HG03439 (cell line): ENCODE measurements around the gene KLF11.

Source experiments
- ATAC-seq: cut with Tn5 transposase; IDR thresholded peaks from one replicate; pipeline ENCODE4 v1.9.1; 2021; ENCODE audit warnings: mild to moderate bottlenecking, moderate library complexity; ENCODE audit not compliant: unreplicated experiment

Gene KLF11

DNA sequence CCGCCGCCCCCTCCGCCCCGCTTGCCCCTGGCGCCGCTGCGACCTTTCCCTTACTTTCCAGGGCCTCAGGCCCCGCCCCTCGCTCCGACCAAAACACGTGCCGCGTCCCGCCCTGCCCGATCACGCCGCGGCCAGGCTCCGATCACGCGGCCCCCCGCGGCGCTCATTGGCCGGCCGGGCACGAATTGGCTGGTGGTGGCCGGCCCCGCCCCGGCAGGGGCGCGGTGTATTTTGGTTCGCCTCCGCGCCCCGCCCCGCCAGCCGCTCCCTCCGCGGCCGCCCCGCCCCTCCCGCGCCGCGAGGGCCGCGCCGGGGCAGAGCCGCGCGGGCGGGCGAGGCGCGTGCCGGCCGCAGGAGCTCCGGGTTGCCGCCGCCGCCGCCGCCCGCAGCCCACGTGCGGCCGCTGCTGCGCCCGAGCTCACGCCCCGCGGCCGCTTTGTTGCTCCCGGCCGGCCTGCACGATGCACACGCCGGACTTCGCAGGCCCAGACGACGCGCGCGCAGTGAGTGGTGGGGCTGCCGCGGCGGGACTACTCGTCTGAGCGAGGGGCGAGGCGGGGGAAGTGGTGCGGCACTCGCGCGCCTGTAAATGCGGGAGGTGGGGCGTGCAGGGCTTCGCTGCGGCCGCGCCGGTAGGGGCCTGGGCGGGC is at the start of gene KLF11:
KLF11 (plus strand) TSS at position 295 of the 650 bp plus-strand sequence; CDS start at position 462, 167 bp downstream.
- ATAC-seq = peak; percentile 54

DNA sequence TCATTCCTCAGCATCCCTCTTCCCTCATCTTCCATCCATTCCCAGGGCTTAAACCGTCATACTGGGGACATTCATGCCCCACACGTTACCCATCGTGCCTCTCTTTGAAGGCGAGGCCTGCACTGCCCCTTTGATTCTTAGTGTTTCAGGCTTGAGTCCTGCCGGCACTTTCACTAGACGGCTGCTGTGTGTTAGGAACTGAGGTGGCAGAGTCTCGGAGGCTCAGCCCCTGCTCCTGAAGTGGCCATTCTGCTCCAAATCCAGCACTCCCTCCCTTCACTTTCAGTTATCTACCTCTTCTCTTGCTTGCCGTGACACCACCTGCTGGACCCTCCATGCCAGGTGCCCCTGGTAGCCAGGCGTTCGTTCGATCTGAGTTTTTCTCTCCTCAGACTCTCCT is 48.9 kb upstream of the KLF11 start:
- ATAC-seq = no peak

DNA sequence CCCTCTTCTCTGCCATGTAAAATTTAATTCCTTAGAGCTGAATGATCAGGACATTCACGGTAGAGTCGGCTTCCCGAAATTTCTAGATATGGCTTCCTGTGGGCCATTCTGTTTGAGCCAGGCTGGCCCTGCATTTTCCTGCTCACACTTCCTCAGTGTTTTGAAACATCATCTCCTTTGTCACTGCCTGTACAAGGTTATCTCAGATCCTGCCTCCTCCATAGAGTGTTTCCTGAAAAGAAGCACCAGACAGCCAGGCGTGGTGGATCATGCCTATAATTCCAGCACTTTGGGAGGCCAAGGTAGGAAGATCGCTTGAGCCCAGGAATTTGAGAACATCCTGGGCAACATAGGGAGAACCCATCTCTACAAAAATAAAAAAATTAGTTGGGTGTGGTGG is 48.3 kb upstream of the KLF11 start:
- no peak for ATAC-seq

DNA sequence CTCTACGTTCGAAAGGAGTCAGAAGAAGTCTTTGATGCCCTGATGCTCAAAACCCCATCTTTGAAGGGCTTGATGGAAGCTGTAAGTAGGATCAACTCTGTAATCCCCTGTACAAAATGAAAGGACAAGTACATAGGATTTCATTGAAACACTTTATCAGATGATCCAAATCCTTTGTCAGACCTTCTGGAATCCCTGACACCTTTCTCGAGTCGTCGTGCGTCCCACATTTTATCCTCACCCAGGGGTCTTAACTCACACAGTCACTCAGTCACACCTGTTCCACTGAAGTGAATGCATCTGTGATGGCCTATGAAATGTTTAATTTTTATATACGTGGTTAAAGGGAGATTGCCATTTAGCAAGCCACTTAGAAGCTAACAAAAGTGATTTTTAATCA is 47.0 kb upstream of the KLF11 start:
- ATAC-seq = no peak

DNA sequence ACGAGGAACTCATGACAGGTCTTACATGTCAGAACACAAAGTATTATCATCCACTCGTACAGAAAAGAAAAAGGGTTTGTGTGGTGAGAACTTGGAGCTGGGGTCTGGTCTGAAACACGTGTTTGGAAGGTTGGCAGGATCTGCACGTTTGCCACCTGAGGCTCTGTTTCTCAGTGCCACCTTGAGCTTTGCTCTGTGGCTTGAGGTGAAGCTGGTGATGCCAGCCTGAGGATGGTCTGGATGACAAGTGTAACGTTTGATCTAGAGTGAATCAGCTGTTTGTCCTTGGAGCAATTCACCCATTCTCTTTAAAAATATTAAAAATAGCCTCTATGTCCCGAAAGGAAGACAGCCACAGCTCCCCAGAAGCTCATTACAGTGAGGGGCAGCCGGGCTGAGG is 45.4 kb upstream of the KLF11 start:
- no peak for ATAC-seq

DNA sequence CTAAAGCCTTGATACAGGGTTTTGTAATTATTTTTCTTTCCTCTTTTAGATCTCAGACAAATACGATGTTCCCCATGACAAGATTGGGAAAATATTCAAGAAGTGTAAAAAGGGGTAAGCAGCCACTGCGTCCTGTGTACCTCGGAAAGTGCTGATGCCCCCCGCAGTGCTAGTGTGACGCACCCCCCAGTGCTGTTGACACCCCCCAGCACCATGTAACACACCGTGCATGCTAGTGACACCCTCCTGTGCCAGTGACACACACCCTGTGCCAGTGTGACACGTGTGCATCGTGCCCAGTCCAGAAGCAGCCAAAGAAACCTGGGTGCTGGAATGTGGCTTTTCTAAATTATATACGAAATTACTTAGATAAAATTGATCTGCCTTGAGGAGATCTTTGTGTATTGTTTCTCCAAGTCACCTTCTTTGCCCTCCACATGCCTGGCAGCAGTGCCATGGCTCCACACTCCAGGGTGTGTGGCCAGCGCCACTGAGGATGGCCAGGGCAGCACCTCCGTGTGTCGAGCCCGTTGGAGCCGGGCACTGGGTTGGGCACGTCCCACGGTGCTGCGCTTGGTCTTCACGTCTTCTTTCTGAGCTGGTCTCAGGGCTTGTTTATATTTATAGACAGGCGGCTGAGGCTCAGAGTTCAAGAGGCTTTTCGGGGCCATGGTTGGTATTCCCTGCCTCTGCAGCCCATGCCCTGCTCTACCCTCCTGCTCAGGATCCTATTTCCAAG is 44.3 kb upstream of the KLF11 start:
- ATAC-seq = no peak

DNA sequence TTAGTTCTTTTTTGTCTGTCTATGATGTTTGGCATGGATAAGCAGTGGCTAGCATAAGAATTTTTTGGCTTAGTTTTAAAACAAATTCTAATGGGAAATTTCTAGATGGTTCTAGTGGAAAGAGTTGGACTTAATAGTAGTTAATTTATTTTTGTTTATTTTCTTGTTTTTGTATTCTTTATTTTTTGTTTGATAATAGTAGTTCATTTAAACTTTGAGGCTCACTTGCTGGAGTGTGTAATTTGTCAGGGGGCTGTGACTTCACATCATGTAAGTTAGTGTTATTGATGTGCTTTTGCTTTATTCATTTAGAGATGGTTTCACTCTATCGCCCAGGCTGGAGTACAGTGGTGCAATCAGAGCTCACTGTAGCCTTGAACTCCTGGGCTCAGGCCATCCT is 43.7 kb upstream of the KLF11 start:
- no peak for ATAC-seq

DNA sequence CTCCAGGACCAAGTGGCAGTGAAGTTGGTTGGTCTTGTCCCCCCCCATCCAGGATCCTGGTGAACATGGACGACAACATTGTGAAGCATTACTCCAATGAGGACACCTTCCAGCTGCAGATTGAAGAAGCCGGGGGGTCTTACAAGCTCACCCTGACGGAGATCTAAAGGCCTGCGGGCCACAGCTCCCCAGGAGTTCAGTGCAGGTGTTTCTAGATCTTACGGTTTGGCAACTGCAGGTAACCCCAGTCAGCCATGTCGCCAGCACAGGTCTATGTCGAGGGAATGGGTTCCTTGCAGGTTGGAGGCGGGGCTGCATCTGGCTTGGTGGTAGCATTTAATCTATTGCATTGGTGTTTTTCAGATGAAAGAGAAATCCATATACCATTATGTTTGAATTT is 42.8 kb upstream of the KLF11 start:
- ATAC-seq = no peak

DNA sequence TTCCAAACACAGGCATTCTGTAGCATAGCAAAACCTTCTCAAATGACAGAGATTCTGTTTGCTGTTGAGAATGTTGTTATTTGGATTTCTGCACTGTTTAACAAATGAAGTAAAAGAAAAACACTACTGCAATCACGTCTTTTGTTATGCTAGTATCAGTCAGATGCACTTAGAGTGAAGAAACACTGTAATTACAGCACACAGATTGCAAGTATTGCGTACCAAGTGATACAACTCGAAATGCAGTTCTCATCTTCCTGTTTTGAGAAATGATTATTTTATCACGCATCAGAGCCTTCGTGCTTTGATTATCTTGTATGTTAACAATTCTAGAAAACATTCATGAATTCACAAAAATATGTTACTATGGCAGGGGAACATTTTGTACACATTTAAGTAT is 41.8 kb upstream of the KLF11 start:
- no peak for ATAC-seq

DNA sequence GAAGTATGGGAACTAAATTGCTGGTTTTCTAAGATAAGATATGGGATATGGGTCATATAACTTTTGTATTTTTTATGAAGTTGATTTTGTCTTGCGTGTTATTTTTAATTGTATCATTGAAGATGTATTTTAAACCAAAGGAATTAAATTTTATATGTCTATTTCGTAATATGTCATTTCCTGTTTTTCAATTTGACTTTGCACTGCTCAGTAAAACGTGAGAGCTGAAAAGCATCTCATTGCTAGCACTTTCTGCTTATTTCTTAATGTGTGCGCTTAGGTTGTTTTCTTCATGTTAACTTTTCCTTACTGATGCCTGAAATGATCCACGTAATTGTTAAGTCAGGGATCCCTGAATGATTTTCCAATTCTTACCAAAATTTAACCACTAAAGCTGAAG is 41.2 kb upstream of the KLF11 start:
- ATAC-seq = no peak

DNA sequence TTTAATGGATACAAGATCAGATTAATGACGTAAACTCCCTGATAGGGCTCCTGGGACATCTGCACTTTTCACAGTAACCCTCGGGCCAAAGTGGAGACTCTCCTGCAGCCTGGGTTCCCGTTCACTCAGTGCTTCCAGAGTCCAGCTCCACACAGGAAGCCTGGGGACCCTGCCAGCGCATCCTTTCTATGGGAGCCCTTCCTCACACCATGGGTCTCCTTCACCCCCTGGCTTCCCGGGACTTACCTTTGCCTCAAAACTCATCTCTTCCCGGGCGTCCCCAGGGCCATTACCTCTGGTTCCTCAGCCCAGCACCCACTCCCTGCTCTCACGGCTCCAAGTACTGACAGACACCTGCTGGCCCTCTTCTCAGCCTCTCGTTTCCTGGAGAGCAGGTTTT is 40.7 kb upstream of the KLF11 start:
- no peak for ATAC-seq

DNA sequence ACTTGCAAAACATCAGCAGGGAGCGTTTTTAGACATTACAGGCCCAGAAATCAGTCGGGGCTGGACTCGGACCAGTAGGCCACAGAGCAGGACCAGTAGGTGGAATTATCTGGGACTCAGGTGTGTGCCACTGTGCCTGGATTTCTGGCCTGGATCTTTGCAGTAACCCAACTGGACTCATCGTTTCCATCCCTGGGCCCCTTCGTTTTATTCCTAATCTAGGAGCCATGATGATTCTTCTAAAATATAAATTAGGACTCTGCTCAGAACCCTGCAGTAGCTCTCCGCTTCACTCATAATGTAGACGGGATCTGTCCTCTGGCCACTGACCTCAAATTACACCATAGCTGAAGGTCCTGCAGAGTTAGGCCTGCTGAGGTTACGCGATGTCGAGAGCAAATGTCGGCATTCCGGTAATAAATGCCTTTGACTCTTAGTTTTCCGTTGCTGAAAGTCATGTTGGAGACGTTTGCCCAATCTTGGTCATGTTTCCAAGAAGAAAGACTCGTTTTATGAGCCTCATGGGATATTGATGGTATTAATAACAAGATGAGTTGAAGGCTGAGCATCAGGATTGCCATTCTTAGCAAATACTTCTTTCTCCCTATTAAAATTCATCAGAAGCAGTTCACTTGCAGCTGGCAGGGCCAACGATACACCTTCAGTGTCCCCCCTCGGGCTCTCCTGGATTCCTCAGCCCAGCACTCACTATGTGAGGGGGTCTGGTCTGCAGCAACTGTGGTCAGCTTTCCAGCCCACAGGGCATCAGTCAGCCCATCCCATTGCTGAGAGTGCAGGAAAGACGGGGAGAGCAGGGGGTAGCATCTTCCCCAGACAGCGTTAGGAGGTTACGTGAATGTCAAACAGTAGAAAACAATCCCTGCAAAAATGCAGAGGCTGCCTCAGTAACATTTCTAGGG is 39.9 kb upstream of the KLF11 start:
- ATAC-seq = no peak

DNA sequence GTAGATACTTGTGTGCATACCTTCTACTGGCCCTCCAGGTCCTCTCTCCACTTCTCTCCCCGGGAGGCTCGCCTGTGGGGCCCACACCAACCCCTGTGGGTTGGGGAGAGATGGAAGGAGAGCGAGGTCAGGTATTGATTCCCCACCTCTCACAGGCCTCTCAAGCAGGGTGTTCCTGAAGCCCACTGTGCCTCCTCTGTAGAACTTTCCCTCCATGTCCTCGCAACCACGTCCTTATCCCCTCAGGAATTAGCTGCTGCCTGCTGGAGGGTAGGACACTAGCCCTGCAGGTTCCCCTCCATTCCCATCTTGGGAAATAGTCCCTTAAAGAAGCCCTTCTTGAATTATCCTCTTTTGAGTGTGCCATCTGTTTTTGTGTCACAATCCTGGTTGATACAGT is 38.9 kb upstream of the KLF11 start:
- no peak for ATAC-seq

DNA sequence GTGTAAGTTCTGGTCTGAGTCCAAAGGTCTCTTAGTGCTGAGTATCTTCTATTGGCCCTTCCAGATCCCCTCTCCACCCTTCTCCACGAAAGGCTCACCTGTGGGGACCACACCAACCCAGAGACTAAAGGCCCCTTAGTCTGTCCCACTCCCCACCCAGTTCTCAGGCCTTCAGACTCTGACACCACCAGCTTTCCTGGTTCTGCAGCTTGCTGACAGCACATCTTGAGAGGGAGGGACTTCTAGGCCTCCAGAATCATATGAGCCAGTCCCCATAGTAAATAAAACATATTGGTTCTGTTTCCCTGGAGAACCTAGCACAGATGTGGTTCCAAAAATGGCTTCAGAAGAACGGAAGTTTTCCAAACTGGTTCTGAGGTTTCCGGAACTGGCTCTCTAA is 38.5 kb upstream of the KLF11 start:
- no peak for ATAC-seq

DNA sequence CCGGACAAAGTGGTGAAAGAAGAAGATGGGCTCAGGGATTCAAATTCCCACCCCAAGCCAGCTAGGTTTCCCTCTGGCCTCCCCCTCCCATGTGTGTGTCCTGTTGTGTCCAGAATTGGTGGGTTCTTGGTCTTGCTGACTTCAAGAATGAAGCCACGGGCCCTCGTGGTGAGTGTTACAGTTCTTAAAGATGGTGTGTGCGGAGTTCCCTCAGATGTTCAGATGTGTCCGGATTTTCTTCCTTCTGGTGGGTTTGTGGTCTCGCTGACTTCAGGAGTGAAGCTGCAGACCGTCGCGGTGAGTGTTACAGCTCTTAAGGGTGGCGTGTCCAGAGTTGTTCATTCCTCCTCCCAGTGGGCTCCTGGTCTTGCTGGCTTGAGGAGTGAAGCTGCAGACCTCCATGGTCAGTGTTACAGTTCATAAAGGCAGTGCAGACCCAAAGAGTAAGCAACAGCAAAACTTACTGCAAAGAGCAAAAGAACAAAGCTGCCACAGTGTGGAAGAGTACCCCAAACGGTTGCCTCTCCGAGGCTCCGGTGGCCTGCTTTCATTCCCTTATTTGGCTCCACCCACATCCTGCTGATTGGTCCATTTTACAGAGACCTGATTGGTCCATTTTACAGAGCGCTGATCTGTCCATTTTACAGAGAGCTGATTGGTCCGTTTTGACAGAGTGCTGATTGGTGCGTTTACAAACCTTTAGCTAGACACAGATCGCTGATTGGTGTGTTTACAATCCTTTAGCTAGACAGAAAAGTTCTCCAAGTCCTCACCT is 37.7 kb upstream of the KLF11 start:
- no peak for ATAC-seq

DNA sequence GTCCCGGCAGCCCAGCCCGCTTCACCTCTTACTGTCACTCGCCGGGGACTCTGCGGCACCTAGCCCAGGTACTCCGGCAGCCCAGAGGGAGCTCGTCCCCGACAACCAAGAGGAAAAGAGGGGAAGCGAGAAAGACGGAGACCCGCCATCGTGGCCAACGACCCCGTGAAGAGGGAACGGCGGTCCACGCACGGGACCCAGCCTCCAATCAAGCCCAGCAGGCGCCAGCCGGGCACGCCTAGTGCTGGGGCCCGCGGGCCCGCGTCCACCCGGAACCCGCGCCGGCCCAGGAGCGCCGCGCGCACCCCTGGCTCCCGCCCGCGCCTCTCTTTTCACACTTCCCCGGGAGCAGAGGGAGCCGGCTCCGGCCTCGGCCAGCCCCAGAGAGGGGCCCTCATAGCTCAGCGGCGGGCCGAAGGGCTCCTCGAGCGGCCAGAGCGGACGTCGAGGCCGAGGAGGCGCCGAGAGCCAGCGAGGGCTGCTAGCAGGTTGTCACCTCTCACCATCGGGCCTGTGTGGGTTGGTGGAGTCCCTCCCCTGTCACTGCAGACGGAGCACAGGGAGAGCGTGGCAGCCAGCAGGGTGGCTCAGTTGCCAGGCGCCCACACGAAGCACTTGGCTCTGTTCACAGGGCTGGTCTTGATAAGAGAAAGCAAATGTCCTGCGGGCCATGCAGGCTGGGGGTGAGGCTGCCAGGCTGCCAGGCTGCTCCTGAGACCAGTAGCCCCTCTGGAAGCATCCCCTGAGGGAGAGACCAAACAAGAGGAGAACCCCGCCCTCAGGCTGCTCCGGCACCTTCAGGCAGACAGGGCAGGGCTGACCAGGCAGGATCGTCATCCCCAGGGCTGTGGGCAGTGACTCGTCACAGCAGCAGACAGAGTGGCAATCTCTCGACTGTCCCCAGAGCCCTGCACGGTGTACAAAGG is 36.9 kb upstream of the KLF11 start:
- ATAC-seq = no peak

DNA sequence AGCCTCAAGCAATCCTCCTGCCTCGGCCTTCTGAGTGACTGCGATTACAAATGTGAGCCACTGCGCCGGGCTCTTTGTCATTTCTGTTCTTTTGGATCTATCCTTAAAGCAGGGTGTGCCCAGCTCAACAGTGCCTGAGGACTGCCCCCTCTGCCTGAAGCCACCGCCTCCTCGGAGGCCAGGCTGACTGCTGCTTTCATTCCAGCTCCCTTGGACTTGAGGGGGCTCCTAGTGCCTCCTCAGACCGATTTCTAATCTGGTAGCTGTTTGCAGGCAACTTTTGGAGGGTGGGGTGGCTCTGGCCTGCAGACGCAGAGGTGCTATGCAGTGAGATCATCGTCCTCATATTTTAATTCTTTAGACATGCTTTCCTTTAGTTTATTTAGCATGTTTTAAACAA is 35.9 kb upstream of the KLF11 start:
- ATAC-seq = no peak

DNA sequence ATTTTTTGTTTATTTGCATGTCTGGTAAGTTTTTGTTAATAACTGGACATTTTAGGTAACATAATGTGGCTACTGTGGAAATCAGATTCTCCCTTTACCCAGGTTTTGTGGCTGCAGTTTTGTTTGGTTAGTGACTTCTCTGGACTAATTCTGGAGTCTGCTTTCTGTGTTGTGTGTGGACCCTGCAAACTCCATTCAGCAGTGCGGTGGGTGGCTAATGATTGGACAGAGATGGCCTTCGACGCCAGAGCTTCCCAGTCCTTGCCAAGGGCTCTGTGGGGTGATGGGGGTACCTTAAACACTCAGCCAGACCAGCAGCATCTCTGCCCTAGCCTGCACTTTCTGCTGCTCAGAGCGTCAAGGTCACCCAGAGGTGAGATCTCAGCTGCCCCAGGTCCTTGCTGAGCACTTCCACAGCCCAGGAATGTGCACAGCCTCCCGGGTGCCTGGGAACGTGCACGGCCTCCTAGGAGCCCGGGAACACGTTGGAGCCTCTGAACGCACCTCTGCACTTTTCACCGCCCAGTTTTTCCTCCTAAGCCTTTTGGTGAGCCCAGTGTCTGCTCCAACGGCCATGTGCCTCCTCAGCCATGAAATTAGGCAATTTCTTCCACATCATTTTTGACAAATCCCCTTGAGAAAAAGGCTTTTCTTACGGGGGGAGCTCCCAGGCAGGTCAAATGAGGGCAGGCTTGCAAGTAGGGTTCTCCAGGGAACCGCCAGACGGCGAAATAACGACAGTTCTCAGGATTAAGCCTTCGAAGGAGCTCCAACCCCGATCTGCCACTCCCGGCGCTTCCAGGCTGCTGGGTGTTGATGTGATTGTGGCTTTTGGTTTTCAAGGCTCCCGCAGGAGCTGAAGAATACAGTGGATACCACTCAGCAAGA is 35.2 kb upstream of the KLF11 start:
- no peak for ATAC-seq

DNA sequence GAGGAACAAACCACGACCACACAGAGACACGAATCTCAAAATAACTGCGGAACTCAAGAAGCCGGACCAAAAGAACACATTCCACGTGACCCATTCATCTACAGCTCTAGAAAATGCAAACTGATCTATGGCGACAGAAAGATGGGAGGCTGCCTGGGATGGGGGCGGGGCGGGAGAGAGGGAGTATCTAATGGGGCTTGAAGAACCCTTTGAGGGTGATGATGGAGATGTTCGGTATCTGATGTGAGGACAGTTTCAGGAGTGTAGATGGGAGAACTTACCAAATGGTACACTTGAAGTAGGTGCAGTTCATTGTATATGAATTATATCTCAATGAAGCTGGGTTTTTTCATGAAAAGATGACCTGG is 34.6 kb upstream of the KLF11 start:
- ATAC-seq = no peak
